ENCODE measurements around the gene UBE2G2. TPM values are rescaled to one million over a fixed set of nuclear protein-coding genes. Genes with fewer than 3 reads are reported as not detected.

The UBE2G2 gene
- polyA plus RNA-seq, 1 donor, result 86.3 TPM

GRCh38 chr21:44785620-44786335 lies 15.8 kb downstream of the UBE2G2 start:
- DNase-seq, result no peak

DNA sequence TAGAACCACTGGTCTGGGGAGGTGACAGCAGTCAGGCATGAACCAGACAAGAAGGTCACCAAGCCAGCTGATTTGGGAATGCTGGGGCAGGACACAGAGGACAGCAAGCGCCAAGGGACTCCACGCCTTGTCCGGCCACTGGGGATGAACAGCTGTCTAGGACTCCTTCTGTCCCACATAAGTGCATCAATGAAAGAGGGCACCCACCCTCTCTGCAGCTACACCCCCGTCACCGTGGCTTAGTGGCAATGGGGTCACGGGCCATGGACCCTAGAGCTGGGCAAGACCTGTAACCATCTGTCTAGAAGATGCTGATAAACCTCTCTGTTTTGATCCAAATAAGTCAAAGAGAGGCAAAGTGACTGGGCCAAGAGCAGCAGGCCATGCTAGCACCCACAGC lies 16.8 kb downstream of the UBE2G2 start:
- no peak for DNase-seq

GRCh38 chr21:44783020-44783696 lies 18.5 kb downstream of the UBE2G2 start:
- no peak for DNase-seq

- no peak for DNase-seq
Measured at GRCh38 chr21:44780767-44781459, 20.7 kb downstream of the UBE2G2 start.

GRCh38 chr21:44780137-44780502 lies 21.5 kb downstream of the UBE2G2 start:
- DNase-seq, result no peak

- no peak for DNase-seq
Measured at GRCh38 chr21:44779417-44780136, 22.0 kb downstream of the UBE2G2 start.

DNA sequence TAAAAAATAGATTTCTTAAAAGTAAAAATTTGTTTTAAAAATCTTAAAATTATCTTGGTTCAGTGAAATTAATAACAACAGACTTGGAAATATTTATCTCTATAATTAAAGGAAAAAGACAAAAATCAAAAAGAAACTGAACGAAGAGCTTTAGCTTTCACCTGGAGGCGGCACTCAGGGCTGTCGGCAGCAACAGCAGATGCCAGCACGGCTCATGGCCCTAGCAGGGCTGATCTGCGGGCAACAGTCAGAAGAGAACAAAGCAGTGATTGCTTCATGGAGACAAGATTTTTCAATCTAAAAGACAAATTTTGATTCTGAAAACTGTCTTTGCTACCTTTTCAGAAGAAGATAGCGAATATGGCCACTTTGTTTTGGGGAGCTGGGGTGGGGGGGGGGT lies 22.6 kb downstream of the UBE2G2 start:
- no peak for DNase-seq

DNA sequence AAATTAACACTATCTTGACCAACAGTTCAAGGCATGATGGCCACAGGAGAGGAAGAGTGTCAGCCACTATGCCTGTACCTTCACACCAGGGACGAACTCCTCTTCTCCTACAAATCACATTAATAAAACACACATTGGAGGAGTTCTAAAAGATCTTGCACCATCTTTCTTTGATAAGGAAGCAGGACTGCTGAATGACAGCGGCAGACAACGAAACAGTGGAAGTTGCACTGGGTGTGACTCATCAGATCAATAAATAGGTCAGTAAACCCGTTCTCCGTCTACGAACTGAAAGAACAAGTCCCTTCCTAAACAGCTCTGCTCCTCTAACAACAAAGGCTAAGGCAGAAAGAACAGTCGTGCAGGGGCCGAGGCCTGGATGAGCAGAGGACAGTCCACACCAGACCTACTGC lies 23.1 kb downstream of the UBE2G2 start:
- no peak for DNase-seq

- DNase-seq, result no peak
Measured at GRCh38 chr21:44778094-44778493, 23.5 kb downstream of the UBE2G2 start.

DNA sequence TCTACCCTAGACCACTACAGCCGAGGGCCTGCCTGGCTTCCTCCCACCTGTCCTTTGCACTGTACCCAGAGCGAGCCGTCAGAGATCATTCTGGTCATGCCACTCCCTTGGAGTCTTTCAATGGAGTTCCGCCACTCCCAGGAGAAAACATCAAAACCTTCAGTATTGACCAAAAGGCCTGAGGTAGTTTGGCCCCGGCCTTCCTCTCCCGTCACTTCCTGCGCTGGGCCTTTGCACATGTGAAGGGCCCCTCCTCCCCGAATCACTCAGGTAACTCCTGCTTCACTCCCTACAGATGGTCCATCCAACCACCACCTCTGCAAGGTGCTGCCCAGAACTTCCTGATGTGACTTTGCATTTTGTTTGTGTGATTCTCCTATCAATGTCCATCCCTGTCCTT lies 26.6 kb downstream of the UBE2G2 start:
- no peak for DNase-seq

DNA sequence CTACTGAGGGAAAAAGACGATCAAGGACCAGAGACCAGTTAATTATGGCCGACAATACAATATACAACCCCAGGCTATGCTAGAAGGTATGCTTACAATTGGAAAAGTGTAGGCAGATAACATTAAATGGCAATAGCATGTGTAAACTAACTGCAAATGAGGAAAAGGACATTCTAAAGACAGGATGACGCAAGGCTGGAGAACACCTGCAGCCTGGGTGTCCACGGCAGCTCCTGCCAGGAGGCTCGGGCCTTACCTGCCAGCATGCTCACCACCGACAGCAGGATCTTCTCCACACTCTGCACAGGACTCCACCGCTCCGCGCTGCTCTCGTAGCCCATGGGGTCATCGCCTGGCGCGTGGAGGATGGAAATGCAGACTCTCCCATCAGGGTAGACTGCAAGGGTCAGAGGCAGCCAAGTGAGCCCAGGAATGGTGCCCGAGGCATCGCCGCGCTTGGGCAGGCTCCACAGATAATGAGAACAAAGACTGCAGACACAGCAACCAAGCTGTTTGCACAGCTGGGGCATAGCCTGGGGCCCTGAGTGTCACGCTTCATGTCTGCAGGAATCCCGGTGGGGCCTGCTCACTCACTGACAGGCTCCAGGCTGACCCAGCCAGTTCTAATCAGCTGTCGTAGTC lies 28.2 kb downstream of the UBE2G2 start:
- DNase-seq, result no peak

DNA sequence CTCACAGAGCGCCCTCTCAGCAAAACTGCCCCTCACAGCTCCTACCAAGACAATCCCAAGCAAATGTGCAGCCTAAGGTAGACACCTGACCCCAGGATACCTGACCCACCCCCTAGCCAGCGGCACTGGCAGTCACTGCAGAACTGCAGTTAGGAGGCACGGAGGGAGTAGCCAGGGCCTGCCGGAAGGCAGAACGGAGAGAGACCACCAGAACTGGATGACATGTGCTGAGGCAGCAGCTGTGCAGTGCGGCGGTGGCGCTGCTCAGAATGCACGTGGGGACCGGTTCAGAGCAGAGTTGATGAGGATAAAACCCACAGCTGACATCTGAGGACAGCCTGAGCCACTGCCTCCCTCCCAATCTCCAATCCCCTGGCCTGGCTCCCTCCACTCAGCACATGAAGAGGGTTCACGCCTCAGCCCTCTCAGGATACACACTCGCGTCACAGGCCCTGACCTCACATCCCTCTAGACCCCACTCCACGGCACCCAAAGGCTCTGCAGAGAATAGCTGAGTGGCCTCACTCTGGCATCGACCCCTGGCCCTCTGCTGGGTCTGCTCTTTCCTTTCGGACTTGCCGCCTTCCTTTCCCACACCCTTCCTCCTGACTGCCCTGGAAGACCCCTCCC lies 29.6 kb downstream of the UBE2G2 start:
- DNase-seq, result no peak

GRCh38 chr21:44767834-44768831 lies 33.5 kb downstream of the UBE2G2 start:
- DNase-seq, result no peak

- no peak for DNase-seq
Measured at GRCh38 chr21:44766818-44767354, 34.7 kb downstream of the UBE2G2 start.

GRCh38 chr21:44766014-44766817 lies 35.4 kb downstream of the UBE2G2 start:
- DNase-seq, result no peak

DNA sequence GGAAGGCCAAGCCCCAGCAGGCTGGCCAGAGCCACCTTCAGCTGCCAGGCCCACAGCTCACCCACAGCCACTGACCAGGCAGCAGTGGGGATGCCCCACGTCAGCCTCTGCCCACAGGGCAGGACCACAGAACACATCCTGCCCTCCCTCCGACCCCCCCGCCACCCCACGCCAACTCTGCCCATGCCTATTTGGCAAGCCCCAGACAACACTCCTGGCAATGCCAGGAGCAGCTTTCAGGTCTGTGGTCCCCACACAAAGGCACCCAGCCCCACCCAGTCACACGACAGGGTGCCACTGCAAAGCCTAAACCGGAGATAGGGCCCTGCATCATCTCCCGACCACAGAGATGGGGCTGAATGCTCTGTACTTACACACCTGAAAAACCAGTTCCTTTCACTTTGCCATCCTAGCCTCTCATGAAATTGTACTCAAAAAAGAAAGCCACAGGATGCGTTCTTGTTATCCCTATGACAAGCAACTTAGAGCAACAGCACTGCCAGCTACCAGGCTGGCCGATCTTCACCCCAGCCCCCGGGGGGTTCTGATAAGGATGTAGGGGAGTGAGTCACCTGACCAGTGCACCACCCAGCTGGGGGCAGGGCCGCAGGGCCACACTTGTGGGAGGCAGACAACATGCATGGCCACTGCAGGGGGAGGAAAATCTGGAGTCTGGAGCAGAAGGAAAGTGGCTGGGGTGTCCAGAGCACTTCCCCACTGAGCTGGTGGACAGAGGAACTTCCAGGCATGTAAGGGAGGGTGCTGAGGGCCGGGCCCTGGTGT lies 36.2 kb downstream of the UBE2G2 start:
- no peak for DNase-seq

GRCh38 chr21:44764319-44765230 lies 37.0 kb downstream of the UBE2G2 start:
- DNase-seq, result no peak

All from hindlimb muscle (tissue), 1 donor.